Measurements from ENCODE around the gene FBXO33.

Gene FBXO33

GRCh38 chr14:39431416-39432178, 636 bp downstream of the FBXO33 start:
- H3K4me3 ChIP-seq (ENCODE audit: low read depth, low read length): peak overlapping the region; percentile 74
- TF ChIP-seq CTCF (conservative IDR thresholded peaks at IDR 0.05; ENCODE audit: low read depth, low read length): no peak
- peak; percentile 37 for DNase-seq (ENCODE audit: low read depth)

GRCh38 chr14:39430762-39431415, 1.3 kb downstream of the FBXO33 start:
- H3K4me3 ChIP-seq (ENCODE audit: low read depth, low read length): peak overlapping the region; percentile 74
- peak; percentile 23 for DNase-seq (ENCODE audit: low read depth)
- no peak for TF ChIP-seq CTCF (conservative IDR thresholded peaks at IDR 0.05; ENCODE audit: low read depth, low read length)

GRCh38 chr14:39428118-39428517, 4.1 kb downstream of the FBXO33 start:
- TF ChIP-seq CTCF (conservative IDR thresholded peaks at IDR 0.05; ENCODE audit: low read depth, low read length): no peak
- no peak overlapping the region for H3K4me3 ChIP-seq (ENCODE audit: low read depth, low read length)
- DNase-seq (ENCODE audit: low read depth): no peak

- H3K4me3 ChIP-seq (ENCODE audit: low read depth, low read length): no peak overlapping the region
- DNase-seq (ENCODE audit: low read depth): peak; percentile 89
- TF ChIP-seq CTCF (conservative IDR thresholded peaks at IDR 0.05; ENCODE audit: low read depth, low read length): peak; percentile 43
These were observed 5.6 kb downstream of the FBXO33 start for GRCh38 chr14:39426605-39427004.

- no peak overlapping the region for H3K4me3 ChIP-seq (ENCODE audit: low read depth, low read length)
- no peak for TF ChIP-seq CTCF (conservative IDR thresholded peaks at IDR 0.05; ENCODE audit: low read depth, low read length)
- DNase-seq (ENCODE audit: low read depth): no peak
These were observed 6.3 kb downstream of the FBXO33 start for GRCh38 chr14:39425947-39426346.

- TF ChIP-seq CTCF (conservative IDR thresholded peaks at IDR 0.05; ENCODE audit: low read depth, low read length): no peak
- H3K4me3 ChIP-seq (ENCODE audit: low read depth, low read length): no peak overlapping the region
- DNase-seq (ENCODE audit: low read depth): no peak
These were observed 8.4 kb downstream of the FBXO33 start for GRCh38 chr14:39423793-39424192.
